Activated CD4-positive, alpha-beta T cell treated with anti-CD3 and anti-CD28 coated beads for 4 hours (primary cell): Measurements from ENCODE around the gene MAGEC1.
"Not testable (repeated sequence)": the region's sequence is repeated elsewhere in the genome, so short reads cannot be mapped to it uniquely, and the experiment has no call there.

ENCODE experiments used
- DNase-seq, 2 donors: peaks; one replicate each; pipeline ENCODE4 v3.0.0-alpha.2; 2020

Gene MAGEC1

GRCh38 chrX:141903400-141904155 lies at the start of gene MAGEC1:
Gene MAGEC1, plus strand, starts transcription at chrX:141903894. Its CDS starts 1,179 bp downstream, at chrX:141905073.
- DNase-seq = no peak

- DNase-seq = no peak
These were observed 46.2 kb upstream of the MAGEC1 start for GRCh38 chrX:141857479-141857878.

- DNase-seq = no peak
These were observed 24.1 kb upstream of the MAGEC1 start for GRCh38 chrX:141879616-141880015.

GRCh38 chrX:141888811-141889210 lies 14.9 kb upstream of the MAGEC1 start:
- DNase-seq = not testable (repeated sequence)

- no peak for DNase-seq
These were observed 9.0 kb upstream of the MAGEC1 start for GRCh38 chrX:141894733-141895132.

- DNase-seq = no peak
These were observed 6.0 kb upstream of the MAGEC1 start for GRCh38 chrX:141897690-141898089.

- no peak for DNase-seq
These were observed 1.3 kb upstream of the MAGEC1 start for GRCh38 chrX:141902366-141902765.

GRCh38 chrX:141904262-141904661 lies 568 bp downstream of the MAGEC1 start:
- no peak for DNase-seq

- no peak for DNase-seq
These were observed 14.1 kb downstream of the MAGEC1 start for GRCh38 chrX:141917801-141918200.

GRCh38 chrX:141924293-141924692 lies 20.6 kb downstream of the MAGEC1 start:
- DNase-seq = no peak

- no peak for DNase-seq
These were observed 24.7 kb downstream of the MAGEC1 start for GRCh38 chrX:141928432-141928831.

GRCh38 chrX:141934059-141934641 lies 30.5 kb downstream of the MAGEC1 start:
- no peak for DNase-seq

GRCh38 chrX:141935645-141936044 lies 32.0 kb downstream of the MAGEC1 start:
- DNase-seq = no peak

- DNase-seq = no peak
These were observed 32.4 kb downstream of the MAGEC1 start for GRCh38 chrX:141936080-141936479.

- DNase-seq = no peak
These were observed 37.5 kb downstream of the MAGEC1 start for GRCh38 chrX:141941234-141941633.

- no peak for DNase-seq
These were observed 41.7 kb downstream of the MAGEC1 start for GRCh38 chrX:141945426-141945825.

- DNase-seq = no peak
These were observed 43.7 kb downstream of the MAGEC1 start for GRCh38 chrX:141947350-141947749.

- DNase-seq = no peak
These were observed 48.9 kb downstream of the MAGEC1 start for GRCh38 chrX:141952603-141953002.

GRCh38 chrX:141958675-141959074 lies 55.0 kb downstream of the MAGEC1 start:
- no peak for DNase-seq
